ENCODE results near the gene SLFN12L.
"Not testable (repeated sequence)": the region's sequence is repeated elsewhere in the genome, so short reads cannot be mapped to it uniquely, and the experiment has no call there.

The SLFN12L gene

DNA sequence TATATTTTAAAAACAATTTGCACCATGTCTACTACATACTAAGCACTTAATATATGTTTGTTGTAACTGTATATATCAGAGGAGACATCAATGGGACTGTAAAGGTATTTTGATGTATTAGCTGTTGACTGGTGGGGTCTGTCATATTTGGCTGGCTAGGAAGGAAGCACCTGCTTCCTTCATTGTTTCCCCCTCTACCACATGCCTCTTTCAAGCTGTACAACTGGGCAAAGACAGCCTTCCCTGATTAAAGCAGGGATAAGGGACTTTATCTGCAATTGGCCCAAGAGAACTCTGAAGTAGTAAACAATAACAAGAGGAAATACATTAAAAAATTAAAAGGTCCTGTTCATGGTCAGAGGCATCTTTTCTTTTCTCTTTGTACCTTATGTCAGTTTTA, 5.5 kb upstream of the SLFN12L start:
- no peak for DNase-seq (ENCODE audit: low read depth)

DNA sequence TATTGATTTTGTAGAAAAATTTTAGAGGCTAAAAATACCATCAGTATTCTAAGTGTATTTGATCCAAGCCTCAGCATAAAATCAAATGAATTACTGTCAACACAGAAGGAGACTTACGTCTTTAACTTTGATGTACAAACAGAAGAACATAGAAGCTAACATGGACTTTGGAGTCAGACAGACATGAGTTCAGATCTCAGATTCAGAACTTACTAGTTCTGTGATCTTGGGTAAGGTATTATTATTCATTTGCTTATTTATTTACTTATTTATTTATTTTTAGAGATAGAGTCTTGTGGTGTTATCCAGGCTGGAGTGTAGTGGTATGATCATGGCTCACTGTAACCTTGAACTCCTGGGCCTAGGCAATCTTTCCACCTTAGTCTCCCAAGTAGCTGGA, 4.0 kb upstream of the SLFN12L start:
- DNase-seq (ENCODE audit: low read depth) = no peak

DNA sequence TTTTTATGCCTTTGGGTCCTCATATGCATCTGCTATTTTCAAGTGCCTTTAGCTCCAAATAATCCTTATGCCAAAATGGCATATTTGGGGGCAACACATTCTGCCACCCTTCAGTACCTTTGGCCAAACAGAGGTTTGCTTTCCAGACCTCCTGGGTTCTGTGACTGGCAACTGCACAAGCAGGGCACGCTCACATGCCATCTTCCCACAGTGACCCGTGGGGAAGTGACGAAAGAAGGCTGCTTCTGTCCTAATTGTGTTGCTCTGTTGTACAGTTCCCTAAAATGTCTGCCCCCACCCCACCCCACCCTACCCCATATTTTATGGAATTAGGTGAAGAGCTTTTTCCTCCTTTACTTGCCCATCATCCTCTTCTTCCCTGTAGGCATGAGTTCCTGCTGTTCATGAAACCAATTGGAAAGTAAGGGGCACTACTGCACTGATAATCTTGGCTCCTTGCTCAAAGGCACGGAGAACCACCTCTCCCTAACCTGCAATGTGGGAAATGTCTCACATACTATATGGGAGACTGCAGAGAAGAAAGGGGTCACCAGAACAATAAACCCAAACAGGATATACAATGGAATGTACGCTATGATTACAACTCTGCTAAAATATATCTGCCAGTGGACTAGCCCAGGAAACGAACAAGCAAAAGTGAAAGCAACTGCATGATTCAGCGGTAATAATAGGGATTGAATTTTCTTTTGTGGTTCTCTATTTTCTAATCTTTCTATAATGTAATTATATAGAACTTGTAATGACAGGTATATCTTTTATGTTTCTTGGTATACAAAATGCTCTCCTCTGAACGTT, 3.3 kb upstream of the SLFN12L start:
- DNase-seq (ENCODE audit: low read depth) = no peak

DNA sequence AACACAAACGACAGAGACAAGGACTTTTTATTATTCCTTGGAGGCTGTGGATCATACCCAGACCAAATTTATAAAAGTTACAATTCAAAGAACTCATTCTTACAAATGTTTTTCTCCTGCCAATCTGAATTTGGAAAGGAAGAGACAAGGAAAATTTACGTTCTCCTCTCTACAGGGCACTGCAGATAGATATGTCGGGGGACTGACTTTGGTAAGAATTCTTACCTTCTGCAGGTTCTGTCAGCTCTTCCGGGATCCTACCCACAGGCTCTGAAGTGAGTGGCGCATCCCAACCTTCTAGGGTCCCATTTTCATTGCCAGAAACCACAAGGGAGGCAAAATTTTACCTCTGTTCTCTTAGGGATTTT, 2.2 kb upstream of the SLFN12L start:
- DNase-seq (ENCODE audit: low read depth) = no peak

DNA sequence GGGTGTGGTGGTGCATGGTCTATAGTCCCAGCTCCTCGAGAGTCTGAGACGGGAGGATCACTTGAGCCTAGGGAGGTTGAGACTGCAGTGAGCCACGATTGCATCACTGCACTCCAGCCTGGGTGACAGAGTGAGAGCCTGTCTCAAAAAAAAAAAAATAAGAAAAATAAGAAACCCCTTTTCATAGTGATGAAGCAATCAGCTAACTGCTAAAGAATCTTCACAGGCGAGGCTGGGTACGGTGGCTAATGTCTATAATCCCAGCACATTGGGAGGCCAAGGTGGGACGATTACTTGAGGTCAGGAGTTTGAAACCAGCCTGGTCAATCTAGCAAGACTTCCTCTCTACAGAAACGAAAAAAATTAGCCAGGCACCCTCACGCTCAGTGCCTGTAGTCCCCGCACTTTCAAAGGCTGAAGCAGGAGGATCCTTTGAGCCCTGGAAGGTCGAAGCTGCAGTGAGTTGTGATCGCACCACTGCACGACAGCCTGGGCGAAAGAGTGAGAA, 760 bp downstream of the SLFN12L start:
- no peak for DNase-seq (ENCODE audit: low read depth)

DNA sequence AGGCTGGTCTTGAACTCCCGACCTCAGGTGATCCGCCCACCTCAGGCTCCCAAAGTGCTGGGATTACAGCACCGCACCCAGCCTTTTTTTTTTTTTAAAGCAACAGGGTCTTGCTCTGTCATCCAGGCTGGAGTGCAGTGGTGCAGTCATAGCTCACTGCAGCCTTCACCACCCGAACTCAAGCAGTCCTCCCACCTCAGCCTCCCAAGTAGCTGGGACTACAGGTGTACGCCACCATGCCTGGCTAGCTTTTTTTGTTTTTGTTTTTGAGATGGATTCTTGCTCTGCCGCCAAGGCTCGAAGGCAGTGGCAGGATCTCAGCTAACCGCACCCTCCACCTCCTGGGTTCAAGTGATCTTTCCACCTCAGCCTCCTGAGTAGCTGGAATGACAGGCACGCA, 2.1 kb downstream of the SLFN12L start:
- not testable (repeated sequence) for DNase-seq (ENCODE audit: low read depth)

DNA sequence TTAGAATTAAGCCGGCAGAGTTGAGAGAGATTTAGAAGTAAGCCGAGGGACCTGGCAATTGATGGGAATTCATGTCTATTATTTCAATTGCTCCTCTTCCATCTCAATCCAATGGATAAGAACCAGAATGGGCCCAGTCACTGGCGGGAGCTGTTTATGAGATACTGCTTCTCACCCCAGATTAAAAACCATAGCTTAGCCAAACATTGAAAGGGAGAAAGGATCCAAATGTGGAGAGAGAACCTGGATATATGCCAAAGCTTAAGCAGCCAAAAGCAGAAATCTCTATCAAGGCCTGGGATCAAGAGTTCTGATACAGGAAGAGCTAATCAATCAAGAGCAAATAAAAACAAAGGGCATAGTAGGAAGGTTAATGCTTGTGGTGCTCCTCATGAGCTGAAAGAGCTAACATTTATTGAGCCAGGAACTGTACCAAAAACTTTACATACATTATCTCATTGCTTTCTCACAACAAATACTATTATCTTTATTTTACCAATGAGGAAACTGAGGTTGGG, 2.8 kb downstream of the SLFN12L start:
- no peak for DNase-seq (ENCODE audit: low read depth)

DNA sequence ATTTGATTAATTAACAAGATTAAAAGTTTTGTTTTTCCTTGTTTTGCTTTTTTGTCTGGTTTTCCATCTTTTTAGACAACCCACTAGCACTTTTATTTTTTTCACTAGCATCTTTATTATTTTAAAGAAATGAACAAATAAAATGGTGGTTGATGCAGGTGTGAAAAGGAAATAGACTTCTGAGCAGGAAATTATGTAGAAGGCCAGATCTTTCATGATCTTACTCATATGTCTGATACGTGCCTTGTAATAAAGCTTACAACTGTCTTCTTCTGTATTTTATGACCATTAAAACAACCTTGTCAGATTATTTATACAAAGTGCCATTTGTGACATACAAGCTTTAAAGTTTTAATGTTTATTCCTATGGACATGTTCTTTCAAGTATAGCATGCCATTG, 6.3 kb downstream of the SLFN12L start:
- no peak for DNase-seq (ENCODE audit: low read depth)

DNA sequence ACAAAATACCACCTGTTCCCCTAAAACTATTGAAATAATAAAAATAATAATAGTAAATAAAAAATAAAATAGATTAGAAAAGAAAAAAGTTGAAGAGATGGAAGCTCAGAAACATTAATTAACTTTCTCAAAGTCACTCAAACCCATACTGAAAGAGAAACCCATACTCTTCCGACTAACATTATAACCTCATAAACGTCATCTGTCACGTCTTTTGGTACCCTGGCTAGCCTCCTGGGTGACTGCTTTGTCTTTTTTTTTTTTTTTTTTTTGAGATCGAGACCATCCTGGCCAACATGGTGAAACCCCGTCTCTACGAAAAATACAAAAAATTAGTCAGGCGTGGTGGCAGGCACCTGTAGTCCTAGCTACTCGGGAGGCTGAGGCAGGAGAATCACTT, 7.6 kb downstream of the SLFN12L start:
- DNase-seq (ENCODE audit: low read depth) = no peak

DNA sequence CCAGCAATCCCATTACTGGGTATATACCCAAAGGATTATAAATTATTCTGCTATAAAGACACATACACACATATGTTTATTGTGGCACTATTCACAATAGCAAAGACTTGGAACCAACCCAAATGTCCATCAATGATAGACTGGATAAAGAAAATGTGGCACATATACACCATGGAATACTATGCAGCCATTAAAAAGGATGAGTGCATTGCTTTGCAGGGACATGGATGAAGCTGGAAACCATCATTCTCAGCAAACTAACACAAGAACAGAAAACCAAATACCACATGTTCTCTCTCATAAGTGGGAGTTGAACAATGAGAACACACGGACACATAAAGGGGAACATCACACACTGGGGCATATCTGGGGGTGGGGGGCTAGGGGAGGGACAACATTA, 8.2 kb downstream of the SLFN12L start:
- not testable (repeated sequence) for DNase-seq (ENCODE audit: low read depth)

DNA sequence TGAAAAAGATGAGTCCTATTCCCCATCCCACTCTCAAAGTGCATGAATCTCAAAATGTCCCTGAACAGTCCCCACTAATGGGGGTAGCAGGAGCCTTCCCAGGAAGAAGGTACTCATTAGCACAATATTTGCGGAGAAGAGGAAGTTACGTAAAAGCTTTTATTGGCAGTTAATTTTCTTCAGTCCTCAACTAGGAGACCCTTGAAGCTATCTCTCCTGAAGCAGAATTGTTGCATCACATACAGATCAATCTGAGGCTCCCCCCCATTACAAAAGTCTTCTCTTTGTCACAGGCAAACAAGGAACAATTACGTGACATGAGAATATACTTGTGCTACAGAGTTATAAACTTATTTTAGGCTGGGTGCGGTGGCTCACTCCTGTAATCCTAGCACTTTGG, 14.2 kb downstream of the SLFN12L start:
- DNase-seq (ENCODE audit: low read depth) = no peak

DNA sequence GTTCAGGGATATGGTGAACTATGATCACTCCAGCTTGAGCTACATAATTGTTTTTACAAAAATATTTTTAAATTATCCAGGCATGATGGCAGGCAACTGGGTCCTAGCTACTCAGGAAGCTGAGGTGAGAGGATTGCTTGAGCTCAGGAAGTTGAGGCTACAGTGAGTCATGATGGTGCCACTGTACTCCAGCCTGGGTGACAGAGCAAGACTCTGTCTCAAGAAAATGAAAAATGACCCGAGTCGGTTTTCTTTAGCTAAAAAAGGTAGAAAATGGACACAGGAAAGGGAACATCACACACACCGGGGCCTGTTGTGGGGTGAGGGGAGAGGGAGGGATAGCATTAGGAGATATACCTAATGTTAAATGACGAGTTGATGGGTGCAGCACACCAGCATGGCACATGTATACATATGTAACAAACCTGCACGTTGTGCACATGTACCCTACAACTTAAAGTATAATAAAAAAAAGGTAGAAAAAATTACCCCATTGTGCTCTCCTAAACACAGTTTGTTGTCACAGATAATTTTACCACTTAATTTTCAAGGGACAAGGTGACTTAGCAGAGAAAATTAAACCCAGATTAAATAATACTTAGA, 15.7 kb downstream of the SLFN12L start:
- peak; percentile 56 for DNase-seq (ENCODE audit: low read depth)

DNA sequence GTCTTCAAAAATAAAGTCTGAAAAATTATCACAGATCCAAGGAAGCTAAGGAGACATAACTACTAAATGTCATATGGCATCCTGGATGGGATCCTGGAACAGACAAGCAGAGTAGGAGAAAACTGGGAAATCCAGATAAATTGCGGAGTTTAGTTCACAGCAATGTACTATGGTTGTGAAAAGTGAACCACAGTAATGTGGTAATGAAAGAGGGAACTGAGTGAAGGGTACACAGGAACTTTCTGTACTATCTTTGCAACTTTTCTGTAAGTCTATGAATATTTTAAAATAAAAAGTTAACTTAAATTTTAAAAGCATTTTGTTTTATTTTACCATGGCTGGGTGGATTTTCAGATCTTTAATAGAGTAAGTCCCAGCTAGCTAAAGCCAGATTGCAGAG, 16.3 kb downstream of the SLFN12L start:
- DNase-seq (ENCODE audit: low read depth) = no peak

DNA sequence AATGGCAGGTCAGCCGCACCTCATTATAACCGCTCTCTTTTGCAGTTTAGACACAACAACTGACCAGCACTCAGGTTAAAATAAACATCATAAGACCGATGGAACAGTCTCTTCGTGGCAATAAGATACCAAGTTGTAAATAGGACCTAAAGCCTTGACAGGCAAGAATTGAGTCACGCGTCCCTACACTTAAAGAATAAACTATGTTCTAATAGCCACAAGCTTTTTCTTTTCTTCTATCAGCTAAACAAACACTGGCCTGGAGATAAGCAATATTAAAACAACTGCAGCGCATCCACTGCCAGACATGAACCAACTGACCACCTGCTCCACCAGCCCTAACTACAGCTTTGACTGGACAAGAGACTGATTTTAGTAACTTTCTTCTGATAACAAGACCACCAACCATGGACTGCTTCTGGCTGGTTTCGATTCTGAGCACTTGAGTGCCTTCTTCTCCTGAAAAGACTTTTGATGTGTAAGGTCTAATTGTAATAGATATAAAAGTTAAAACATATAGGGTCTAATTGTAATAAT, 17.5 kb downstream of the SLFN12L start:
- no peak for DNase-seq (ENCODE audit: low read depth)

DNA sequence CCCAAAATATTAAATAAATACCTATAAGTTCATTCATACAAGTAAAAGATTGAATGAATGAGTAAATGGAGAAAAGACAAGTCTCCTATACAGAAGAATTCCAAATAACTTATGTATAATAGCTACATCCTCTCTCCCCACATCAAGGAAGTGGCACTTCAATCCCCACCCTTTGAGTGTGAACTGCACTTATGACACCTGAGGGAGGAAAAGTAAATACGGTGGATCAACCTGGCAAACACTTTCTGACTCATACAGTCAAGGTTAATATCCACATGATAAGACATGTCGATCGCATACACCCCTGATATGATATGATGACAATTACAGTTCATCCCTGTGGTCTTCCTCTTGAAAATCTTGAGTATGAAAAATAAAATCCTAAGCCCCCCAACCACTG, 18.0 kb downstream of the SLFN12L start:
- no peak for DNase-seq (ENCODE audit: low read depth)

DNA sequence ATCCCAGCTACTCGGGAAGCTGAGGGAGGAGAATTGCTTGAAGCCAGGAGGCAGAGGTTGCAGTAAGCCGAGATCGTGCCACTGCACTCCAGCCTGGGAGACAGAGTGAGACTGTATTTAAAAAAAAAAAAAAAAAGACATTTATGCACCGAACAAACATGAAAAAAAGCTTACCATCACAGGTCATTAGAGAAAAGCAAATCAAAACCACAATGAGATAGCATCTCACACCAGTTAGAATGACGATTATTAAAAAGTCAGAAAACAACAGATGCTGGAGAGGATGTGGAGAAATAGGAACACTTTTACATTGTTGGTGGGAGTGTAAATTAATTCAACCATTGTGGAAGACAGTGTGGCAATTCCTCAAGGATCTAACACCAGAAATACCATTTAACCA, 19.0 kb downstream of the SLFN12L start:
- not testable (repeated sequence) for DNase-seq (ENCODE audit: low read depth)

DNA sequence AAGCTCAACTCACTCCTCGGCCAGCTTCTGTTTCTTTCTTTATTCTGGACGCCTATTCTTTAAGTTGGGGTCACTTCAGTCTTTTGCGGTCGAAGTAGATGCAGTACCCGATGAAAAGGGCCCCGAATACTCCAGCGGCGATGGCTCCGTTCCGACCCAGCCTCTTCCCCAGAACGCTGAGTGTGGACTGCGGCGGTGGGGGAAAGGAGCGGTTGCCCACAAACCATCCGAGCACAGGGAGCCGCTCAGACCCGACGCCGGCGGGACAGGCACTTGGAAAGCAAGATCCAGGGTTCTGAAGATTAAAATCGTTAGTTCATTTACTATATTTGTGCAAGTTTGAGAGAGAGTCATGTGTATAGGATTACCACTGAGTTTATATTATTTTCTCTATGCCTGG, 22.5 kb downstream of the SLFN12L start:
- no peak for DNase-seq (ENCODE audit: low read depth)

DNA sequence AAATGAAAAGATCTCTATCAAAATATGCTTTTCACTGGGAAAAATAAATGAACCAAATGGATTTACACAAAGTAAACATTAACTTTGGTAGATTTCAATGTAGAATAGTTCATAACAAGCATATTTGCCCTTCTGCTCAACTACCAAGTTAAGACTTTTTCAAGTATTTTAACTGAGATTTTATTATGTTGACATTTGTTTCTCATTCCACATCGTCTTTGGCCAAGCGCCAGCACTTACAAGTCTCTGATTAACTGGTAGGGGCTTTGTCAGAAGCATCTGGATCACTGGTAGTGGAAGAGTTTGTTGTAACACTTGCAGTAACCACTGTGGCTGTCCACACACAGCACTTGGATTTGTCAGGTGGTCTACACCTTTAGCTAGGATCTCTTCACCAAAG, 22.9 kb downstream of the SLFN12L start:
- no peak for DNase-seq (ENCODE audit: low read depth)

DNA sequence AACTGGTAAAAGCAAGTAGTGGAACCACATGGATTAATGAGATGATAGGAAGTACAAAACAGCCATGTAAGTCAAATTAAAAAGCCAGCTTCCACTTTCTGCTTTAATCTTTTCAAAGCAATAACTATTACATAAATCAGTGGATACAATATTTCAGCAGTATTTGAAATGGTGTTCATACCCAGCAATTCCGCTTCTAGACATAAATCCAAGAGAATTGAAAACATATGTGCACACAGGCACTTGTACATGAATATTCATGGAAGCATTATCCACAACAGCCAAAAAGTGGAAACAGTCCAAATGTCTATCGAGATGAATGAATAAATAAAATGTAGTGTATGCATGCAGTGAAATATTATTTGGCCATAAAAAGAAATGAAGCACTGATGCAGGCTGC, 27.4 kb downstream of the SLFN12L start:
- DNase-seq (ENCODE audit: low read depth) = no peak

DNA sequence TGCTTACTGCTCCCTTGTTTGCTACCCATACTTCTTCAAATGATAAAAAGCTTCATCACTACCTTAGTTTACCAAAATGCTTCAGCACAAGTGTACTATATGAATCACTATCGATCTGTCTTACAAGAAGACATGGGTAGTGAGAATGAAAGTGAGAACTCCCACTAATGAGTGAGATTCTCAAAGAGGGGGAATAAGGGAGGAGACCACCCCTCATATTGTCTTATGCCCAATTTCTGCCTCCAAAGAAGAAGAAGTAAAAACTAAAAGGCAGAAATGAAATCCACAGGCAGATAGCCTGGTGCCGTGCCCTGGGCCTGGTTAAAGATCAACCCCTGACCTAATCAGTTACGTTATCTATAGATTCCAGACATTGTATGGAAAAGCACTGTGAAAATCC, 29.8 kb downstream of the SLFN12L start:
- not testable (repeated sequence) for DNase-seq (ENCODE audit: low read depth)

DNA sequence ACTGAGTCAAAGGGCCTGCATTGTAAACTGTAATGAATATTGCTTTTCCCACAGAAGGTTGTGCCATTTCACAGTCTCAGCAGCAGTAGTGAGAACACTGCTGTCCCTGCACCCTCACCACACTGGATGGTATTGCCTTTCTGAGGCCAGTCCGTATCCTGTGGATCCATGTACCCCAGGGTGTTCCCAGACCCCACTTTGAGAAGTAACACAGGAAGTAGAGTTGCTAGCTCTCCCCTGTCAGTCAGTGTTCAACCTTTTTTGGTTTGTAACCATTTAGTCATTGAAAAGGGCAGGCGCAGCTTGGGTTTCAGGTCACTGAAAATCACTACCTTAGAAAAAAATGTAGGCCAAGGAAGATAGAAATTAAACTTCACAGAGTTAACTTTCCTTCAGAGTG, 37.9 kb downstream of the SLFN12L start:
- no peak for DNase-seq (ENCODE audit: low read depth)

DNA sequence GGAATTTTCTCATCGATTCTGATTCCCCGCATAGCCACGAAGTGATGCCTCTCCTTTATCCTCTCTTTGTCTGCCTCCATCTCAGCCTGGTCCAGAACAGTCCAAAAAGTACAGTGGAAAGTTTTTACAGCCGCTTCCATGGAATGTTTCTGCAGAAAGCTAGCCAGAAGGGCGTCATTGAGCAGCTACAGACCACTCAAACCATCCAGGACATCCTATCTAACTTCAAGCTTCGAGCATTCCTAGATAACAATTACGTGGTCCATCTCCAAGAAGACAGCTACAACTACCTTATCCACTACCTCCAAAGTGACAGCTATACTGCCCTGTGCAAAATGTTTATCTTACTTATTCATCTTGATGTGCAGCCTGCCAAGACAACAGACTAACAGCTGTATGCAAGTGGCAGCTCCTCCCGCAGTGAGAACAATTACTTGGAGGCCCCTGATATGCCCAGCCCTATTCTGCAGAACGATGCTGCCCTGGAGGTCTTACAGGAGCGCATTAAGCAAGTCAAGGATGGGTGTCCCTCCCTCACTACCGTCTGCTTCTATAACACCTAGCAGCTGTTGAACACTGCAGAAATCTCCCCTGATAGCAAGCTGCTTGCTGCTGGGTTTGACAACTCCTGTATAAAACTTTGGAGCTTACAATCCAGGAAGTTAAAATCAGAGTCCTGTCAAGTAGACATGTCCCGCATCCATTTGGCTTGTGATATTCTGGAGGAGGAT, 38.9 kb downstream of the SLFN12L start:
- no peak for DNase-seq (ENCODE audit: low read depth)

Measured in T-helper 22 cell (primary cell).